OCI-LY3 (cell line): ENCODE data around the gene KLHL5.

Experiments
- EZH2phosphoT487 ChIP-seq: fragments of 200-600 bp; shearing (Covaris generic); IDR thresholded peaks from 2 replicates; pipeline ENCODE4 v1.6.1; 2018; ENCODE audit warnings: antibody characterized with exemption, mixed run types, low read depth
- TF ChIP-seq, protein P1 (sequence below): fragments of 200-600, 300-600 bp; sonication (generic); IDR thresholded peaks from 2 replicates; pipeline ENCODE4 v1.5.1; 2014; ENCODE audit warnings: antibody characterized with exemption, low read length, low read depth

DNA sequence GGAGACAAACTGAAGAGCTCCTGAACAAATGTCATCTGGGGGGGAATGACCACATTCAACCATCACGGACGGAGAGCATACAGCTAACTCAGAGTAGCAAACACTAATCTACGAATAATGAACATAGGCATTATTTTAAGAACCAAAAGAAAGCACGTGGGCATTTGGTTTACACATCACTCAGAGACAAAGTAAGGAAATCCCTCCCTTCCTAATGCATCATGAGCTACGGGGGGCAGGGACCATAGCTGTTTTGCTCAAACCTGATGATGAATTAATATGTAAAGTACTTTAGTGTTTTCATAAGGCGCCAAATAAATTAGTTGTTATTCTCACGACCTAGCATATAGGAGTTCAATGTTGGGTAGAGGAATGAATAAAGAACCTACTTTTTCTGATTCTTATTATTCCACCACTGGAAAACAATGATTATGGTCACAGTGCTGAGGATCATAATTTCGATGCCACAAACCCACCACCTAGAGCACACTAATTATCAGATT lies 18.1 kb upstream of the KLHL5 start:
- TF ChIP-seq, protein P1, sequence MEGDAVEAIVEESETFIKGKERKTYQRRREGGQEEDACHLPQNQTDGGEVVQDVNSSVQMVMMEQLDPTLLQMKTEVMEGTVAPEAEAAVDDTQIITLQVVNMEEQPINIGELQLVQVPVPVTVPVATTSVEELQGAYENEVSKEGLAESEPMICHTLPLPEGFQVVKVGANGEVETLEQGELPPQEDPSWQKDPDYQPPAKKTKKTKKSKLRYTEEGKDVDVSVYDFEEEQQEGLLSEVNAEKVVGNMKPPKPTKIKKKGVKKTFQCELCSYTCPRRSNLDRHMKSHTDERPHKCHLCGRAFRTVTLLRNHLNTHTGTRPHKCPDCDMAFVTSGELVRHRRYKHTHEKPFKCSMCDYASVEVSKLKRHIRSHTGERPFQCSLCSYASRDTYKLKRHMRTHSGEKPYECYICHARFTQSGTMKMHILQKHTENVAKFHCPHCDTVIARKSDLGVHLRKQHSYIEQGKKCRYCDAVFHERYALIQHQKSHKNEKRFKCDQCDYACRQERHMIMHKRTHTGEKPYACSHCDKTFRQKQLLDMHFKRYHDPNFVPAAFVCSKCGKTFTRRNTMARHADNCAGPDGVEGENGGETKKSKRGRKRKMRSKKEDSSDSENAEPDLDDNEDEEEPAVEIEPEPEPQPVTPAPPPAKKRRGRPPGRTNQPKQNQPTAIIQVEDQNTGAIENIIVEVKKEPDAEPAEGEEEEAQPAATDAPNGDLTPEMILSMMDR = no peak; the same call in 1 of the 2 replicates
- no peak for TF ChIP-seq EZH2phosphoT487
